ENCODE measurements around the gene ZNF195. TPM values are rescaled to one million over a fixed set of nuclear protein-coding genes. Genes with fewer than 3 reads are reported as not detected.

ZNF195 gene
- total and polyA plus RNA-seq, 2 donors (not counting 1 experiment from before 2014, with no cell fraction given): 21.3 to 47.3 TPM

GRCh38 chr11:3346587-3346986, 32.4 kb downstream of the ZNF195 start:
- no peak overlapping the region for H2AFZ ChIP-seq (ENCODE audit: insufficient read depth, low read depth, low read length, poor library complexity, severe bottlenecking)
- ChIA-PET POLR2A (no interaction called here), CTCF (no interaction called here)
- ATAC-seq (ENCODE audit: low read depth): no peak
- peaks cover 0 to 5% (median 0%) of the 10 kb centered on the region in 4 experiments for H3K27me3 ChIP-seq (replicated peaks in 1 of 4; ENCODE audit: control extremely low read depth in 1 of 4, control insufficient read depth in 3 of 4, insufficient read depth in 4 of 4, low read length in 3 of 4)
- Mint-ChIP-seq H3K4me1 (no peaks in the 10 kb centered on the region), H3K27me3 (peaks cover 18% of the 10 kb centered on the region), H3K4me3 (no peak overlapping the region), H3K9me3 (ENCODE audit: insufficient read depth) (peaks cover 9% of the 10 kb centered on the region), H3K27ac (no peak overlapping the region)
- TF ChIP-seq, protein P1, sequence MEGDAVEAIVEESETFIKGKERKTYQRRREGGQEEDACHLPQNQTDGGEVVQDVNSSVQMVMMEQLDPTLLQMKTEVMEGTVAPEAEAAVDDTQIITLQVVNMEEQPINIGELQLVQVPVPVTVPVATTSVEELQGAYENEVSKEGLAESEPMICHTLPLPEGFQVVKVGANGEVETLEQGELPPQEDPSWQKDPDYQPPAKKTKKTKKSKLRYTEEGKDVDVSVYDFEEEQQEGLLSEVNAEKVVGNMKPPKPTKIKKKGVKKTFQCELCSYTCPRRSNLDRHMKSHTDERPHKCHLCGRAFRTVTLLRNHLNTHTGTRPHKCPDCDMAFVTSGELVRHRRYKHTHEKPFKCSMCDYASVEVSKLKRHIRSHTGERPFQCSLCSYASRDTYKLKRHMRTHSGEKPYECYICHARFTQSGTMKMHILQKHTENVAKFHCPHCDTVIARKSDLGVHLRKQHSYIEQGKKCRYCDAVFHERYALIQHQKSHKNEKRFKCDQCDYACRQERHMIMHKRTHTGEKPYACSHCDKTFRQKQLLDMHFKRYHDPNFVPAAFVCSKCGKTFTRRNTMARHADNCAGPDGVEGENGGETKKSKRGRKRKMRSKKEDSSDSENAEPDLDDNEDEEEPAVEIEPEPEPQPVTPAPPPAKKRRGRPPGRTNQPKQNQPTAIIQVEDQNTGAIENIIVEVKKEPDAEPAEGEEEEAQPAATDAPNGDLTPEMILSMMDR (IDR thresholded peaks at IDR 0.05): no peak
- no peak for TF ChIP-seq EZH2 (IDR thresholded peaks at IDR 0.05; ENCODE audit: borderline replicate concordance, insufficient read depth, low read depth, low read length, poor library complexity, severe bottlenecking)
- H3K4me3 ChIP-seq (ENCODE audit: control extremely low read depth in 1 of 5, extremely low read depth in 1 of 5, insufficient read depth in 1 of 5, low read depth in 2 of 5, low read length in 4 of 5): no peak overlapping the region
- H3K9ac ChIP-seq (ENCODE audit: low read length): no peak overlapping the region
- DNase-seq: no peak
- intact Hi-C loops (cut with micrococcal nuclease): no loop called here
- H3K9me3 ChIP-seq (ENCODE audit: control extremely low read depth in 1 of 3, control insufficient read depth in 2 of 3, insufficient read depth in 1 of 3, low read length in 2 of 3): peaks cover 2 to 13% (median 3%) of the 10 kb centered on the region in 3 donors
- H4K20me1 ChIP-seq (ENCODE audit: control insufficient read depth, insufficient read depth, low read length, poor library complexity, severe bottlenecking): no peaks in the 10 kb centered on the region
- peaks cover 0 to 1% of the 10 kb centered on the region in 2 experiments for H3K36me3 ChIP-seq (replicated peaks in 1 of 2; ENCODE audit: control extremely low read depth in 1 of 2, control insufficient read depth in 1 of 2, extremely low read depth in 1 of 2, insufficient read depth in 2 of 2, low read length in 1 of 2)
- H3K4me1 ChIP-seq (ENCODE audit: control insufficient read depth in 2 of 2, insufficient read depth in 2 of 2, low read length in 2 of 2): no peaks in the 10 kb centered on the region
- 97% methylated on average over 9 of the region's 9 CpGs for WGBS (ENCODE audit: insufficient coverage)
- no peak overlapping the region for H3K27ac ChIP-seq (ENCODE audit: low read length in 2 of 2)
- H3K4me2 ChIP-seq (replicated peaks; ENCODE audit: low read depth, low read length, poor library complexity, severe bottlenecking): no peak overlapping the region
- no peaks in the 10 kb centered on the region for H3K79me2 ChIP-seq (ENCODE audit: control insufficient read depth, insufficient read depth, low read length)

DNA sequence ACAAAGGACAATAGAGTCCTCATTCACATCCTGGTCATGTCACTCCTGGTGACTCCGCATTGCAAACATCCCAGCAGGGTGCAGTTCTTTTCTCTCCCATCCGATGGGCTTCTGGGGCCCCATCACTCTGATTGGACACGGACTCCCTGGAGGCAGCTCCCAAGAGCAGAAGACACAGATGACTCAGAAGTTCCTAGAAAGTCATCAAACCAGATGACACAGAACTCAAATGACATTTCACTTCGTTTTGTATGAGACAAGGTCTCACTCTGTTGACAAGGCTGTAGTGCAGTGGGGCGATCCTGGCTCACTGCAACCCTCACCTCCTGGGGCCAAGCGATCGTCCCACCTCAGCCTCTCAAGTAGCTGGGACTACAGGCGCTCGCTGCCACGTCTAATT, 33.2 kb downstream of the ZNF195 start:
- ATAC-seq (ENCODE audit: low read depth): no peak
- Histone ChIP-seq H3K4me3 (ENCODE audit: control extremely low read depth in 1 of 5, extremely low read depth in 1 of 5, insufficient read depth in 1 of 5, low read depth in 2 of 5, low read length in 4 of 5) (no peak overlapping the region), H3K4me1 (ENCODE audit: control insufficient read depth in 2 of 2, insufficient read depth in 2 of 2, low read length in 2 of 2) (no peaks in the 10 kb centered on the region), H3K9me3 (ENCODE audit: control extremely low read depth in 1 of 3, control insufficient read depth in 2 of 3, insufficient read depth in 1 of 3, low read length in 2 of 3) (peaks cover 0 to 10% (median 3%) of the 10 kb centered on the region in 3 donors), H3K79me2 (ENCODE audit: control insufficient read depth, insufficient read depth, low read length) (no peaks in the 10 kb centered on the region), H2AFZ (ENCODE audit: insufficient read depth, low read depth, low read length, poor library complexity, severe bottlenecking) (no peak overlapping the region), H3K36me3 (replicated peaks in 1 of 2; ENCODE audit: control extremely low read depth in 1 of 2, control insufficient read depth in 1 of 2, extremely low read depth in 1 of 2, insufficient read depth in 2 of 2, low read length in 1 of 2) (peaks cover 0 to 1% of the 10 kb centered on the region in 2 experiments), H3K9ac (ENCODE audit: low read length) (no peak overlapping the region), H3K4me2 (replicated peaks; ENCODE audit: low read depth, low read length, poor library complexity, severe bottlenecking) (no peak overlapping the region), H3K27ac (ENCODE audit: low read length in 2 of 2) (no peak overlapping the region), H4K20me1 (ENCODE audit: control insufficient read depth, insufficient read depth, low read length, poor library complexity, severe bottlenecking) (no peaks in the 10 kb centered on the region), H3K27me3 (replicated peaks in 1 of 4; ENCODE audit: control extremely low read depth in 1 of 4, control insufficient read depth in 3 of 4, insufficient read depth in 4 of 4, low read length in 3 of 4) (peaks cover 0 to 8% (median 2%) of the 10 kb centered on the region in 4 experiments)
- CTCF ChIA-PET: no interaction called here
- POLR2A ChIA-PET: no interaction called here
- Mint-ChIP-seq H3K9me3 (ENCODE audit: insufficient read depth) (peaks cover 9% of the 10 kb centered on the region), H3K27me3 (peaks cover 26% of the 10 kb centered on the region), H3K27ac (no peak overlapping the region), H3K4me3 (no peak overlapping the region), H3K4me1 (no peaks in the 10 kb centered on the region)
- no peak for TF ChIP-seq EZH2 (IDR thresholded peaks at IDR 0.05; ENCODE audit: borderline replicate concordance, insufficient read depth, low read depth, low read length, poor library complexity, severe bottlenecking)
- TF ChIP-seq, protein P1 (IDR thresholded peaks at IDR 0.05): no peak
- DNase-seq: no peak
- intact Hi-C loops (cut with micrococcal nuclease): no loop called here
- 91% methylated on average over 10 of the region's 10 CpGs for WGBS (ENCODE audit: insufficient coverage)

Data from B cell (primary cell).